SJCRH30 (cell line): ENCODE results near the gene CCDC60. TPM values are rescaled to one million over a fixed set of nuclear protein-coding genes. Genes with fewer than 3 reads are reported as not detected.

Source experiments
- DNase-seq, 2 experiments: peaks; one replicate each; pipeline ENCODE4 v3.0.0-alpha.2; 2015 to 2020
- H3K27ac ChIP-seq: fragments of 250-450 bp; sonication (Bioruptor Pico); 2 replicates; pipeline ENCODE4 v1.5.1; 2020; ENCODE audit warnings: mild to moderate bottlenecking, moderate library complexity
- H3K27me3 ChIP-seq: fragments of 250-450 bp; sonication (Bioruptor Pico); 2 replicates; pipeline ENCODE4 v1.5.1; 2020; ENCODE audit warnings: mild to moderate bottlenecking, moderate library complexity
- H3K36me3 ChIP-seq: fragments of 250-450 bp; sonication (Bioruptor Pico); 2 replicates; pipeline ENCODE4 v1.5.1; 2020; ENCODE audit warnings: mild to moderate bottlenecking, moderate library complexity
- H3K4me1 ChIP-seq: fragments of 250-450 bp; sonication (Bioruptor Pico); 2 replicates; pipeline ENCODE4 v1.5.1; 2020; ENCODE audit warnings: mild to moderate bottlenecking, moderate library complexity
- H3K4me3 ChIP-seq: fragments of 250-450 bp; sonication (Bioruptor Pico); 2 replicates; pipeline ENCODE4 v1.5.1; 2020; ENCODE audit warnings: mild to moderate bottlenecking, moderate library complexity
- H3K9me3 ChIP-seq: fragments of 250-450 bp; sonication (Bioruptor Pico); replicated peaks from 2 replicates; pipeline ENCODE4 v1.5.1; 2020; ENCODE audit warnings: mild to moderate bottlenecking, moderate library complexity
- total RNA-seq: library from RNA; depleted of rRNA; stranded (reverse); fragments of >200 nt; shearing (Covaris generic); gene quantifications from 2 replicates; pipeline ENCODE4 v1.2.3, GENCODE V29; 2014; rRNA removed

The CCDC60 gene
- 0.04 TPM in 1 of 2 replicates, not detected in the other for total RNA-seq

GRCh38 chr12:119334430-119335170, at the start of gene CCDC60:
TSS of gene CCDC60 (plus strand) at chr12:119334729. CDS start at chr12:119335177, 448 bp downstream.
- DNase-seq: peak in 1 of 2 experiments; percentile 3
- Histone ChIP-seq H3K4me1 (no peaks in the 10 kb centered on the region), H3K36me3 (no peaks in the 10 kb centered on the region)

GRCh38 chr12:119288576-119288975, 46.0 kb upstream of the CCDC60 start:
- DNase-seq: no peak
- H3K4me3 ChIP-seq: no peak overlapping the region
- H3K4me1 ChIP-seq: no peaks in the 10 kb centered on the region
- no peak overlapping the region for H3K27ac ChIP-seq
- no peaks in the 10 kb centered on the region for H3K27me3 ChIP-seq
- no peaks in the 10 kb centered on the region for H3K9me3 ChIP-seq
- H3K36me3 ChIP-seq: no peaks in the 10 kb centered on the region

More at GRCh38 chr12:119334430-119335170, at the start of gene CCDC60:
- no peaks in the 10 kb centered on the region for H3K9me3 ChIP-seq
- no peak within 1 kb of the TSS for H3K27ac ChIP-seq
- no peak within 1 kb of the TSS for H3K4me3 ChIP-seq
- no peaks in the 10 kb centered on the region for H3K27me3 ChIP-seq

GRCh38 chr12:119292893-119293630, 41.5 kb upstream of the CCDC60 start:
- Histone ChIP-seq H3K36me3 (no peaks in the 10 kb centered on the region), H3K4me1 (no peaks in the 10 kb centered on the region), H3K9me3 (no peaks in the 10 kb centered on the region), H3K27me3 (0 out of 2 replicates have a peak, but pooled peaks cover 3% of the 10 kb centered on the region), H3K4me3 (no peak overlapping the region), H3K27ac (no peak overlapping the region)
- no peak for DNase-seq

GRCh38 chr12:119294211-119294610, 40.3 kb upstream of the CCDC60 start:
- no peak for DNase-seq
- H3K9me3 ChIP-seq: no peaks in the 10 kb centered on the region
- H3K27ac ChIP-seq: no peak overlapping the region
- H3K4me3 ChIP-seq: no peak overlapping the region
- H3K4me1 ChIP-seq: no peaks in the 10 kb centered on the region
- 0 out of 2 replicates have a peak, but pooled peaks cover 3% of the 10 kb centered on the region for H3K27me3 ChIP-seq
- H3K36me3 ChIP-seq: no peaks in the 10 kb centered on the region

GRCh38 chr12:119296535-119296934, 38.0 kb upstream of the CCDC60 start:
- H3K27me3 ChIP-seq: 0 out of 2 replicates have a peak, but pooled peaks cover 3% of the 10 kb centered on the region

GRCh38 chr12:119299130-119299529, 35.4 kb upstream of the CCDC60 start:
- Histone ChIP-seq H3K36me3 (no peaks in the 10 kb centered on the region), H3K27ac (no peak overlapping the region), H3K27me3 (0 out of 2 replicates have a peak, but pooled peaks cover 3% of the 10 kb centered on the region), H3K9me3 (no peaks in the 10 kb centered on the region), H3K4me3 (no peak overlapping the region), H3K4me1 (no peaks in the 10 kb centered on the region)
- no peak for DNase-seq

More at GRCh38 chr12:119296535-119296934, 38.0 kb upstream of the CCDC60 start:
- no peak overlapping the region for H3K4me3 ChIP-seq
- no peaks in the 10 kb centered on the region for H3K36me3 ChIP-seq
- H3K27ac ChIP-seq: no peak overlapping the region
- no peaks in the 10 kb centered on the region for H3K9me3 ChIP-seq
- DNase-seq: no peak
- H3K4me1 ChIP-seq: no peaks in the 10 kb centered on the region

GRCh38 chr12:119301379-119301778, 33.1 kb upstream of the CCDC60 start:
- DNase-seq: no peak
- no peaks in the 10 kb centered on the region for H3K36me3 ChIP-seq
- no peaks in the 10 kb centered on the region for H3K9me3 ChIP-seq
- no peaks in the 10 kb centered on the region for H3K27me3 ChIP-seq
- H3K27ac ChIP-seq: no peak overlapping the region
- no peaks in the 10 kb centered on the region for H3K4me1 ChIP-seq
- no peak overlapping the region for H3K4me3 ChIP-seq

- Histone ChIP-seq H3K36me3 (no peaks in the 10 kb centered on the region), H3K9me3 (no peaks in the 10 kb centered on the region), H3K4me3 (no peak overlapping the region), H3K4me1 (no peaks in the 10 kb centered on the region), H3K27me3 (no peaks in the 10 kb centered on the region), H3K27ac (no peak overlapping the region)
- DNase-seq: no peak
Measured at GRCh38 chr12:119302451-119303080, 32.0 kb upstream of the CCDC60 start.

- H3K27me3 ChIP-seq: no peaks in the 10 kb centered on the region
- no peak overlapping the region for H3K4me3 ChIP-seq
- H3K4me1 ChIP-seq: no peaks in the 10 kb centered on the region
- DNase-seq: no peak
- no peak overlapping the region for H3K27ac ChIP-seq
- H3K36me3 ChIP-seq: no peaks in the 10 kb centered on the region
- H3K9me3 ChIP-seq: no peaks in the 10 kb centered on the region
Measured at GRCh38 chr12:119306593-119306992, 27.9 kb upstream of the CCDC60 start.

GRCh38 chr12:119307747-119308146, 26.8 kb upstream of the CCDC60 start:
- H3K4me1 ChIP-seq: no peaks in the 10 kb centered on the region
- no peak for DNase-seq
- no peaks in the 10 kb centered on the region for H3K36me3 ChIP-seq
- H3K9me3 ChIP-seq: no peaks in the 10 kb centered on the region
- no peak overlapping the region for H3K27ac ChIP-seq
- no peaks in the 10 kb centered on the region for H3K27me3 ChIP-seq
- no peak overlapping the region for H3K4me3 ChIP-seq

GRCh38 chr12:119308708-119309456, 25.6 kb upstream of the CCDC60 start:
- H3K27ac ChIP-seq: no peak overlapping the region
- no peaks in the 10 kb centered on the region for H3K36me3 ChIP-seq
- H3K4me1 ChIP-seq: no peaks in the 10 kb centered on the region
- no peak overlapping the region for H3K4me3 ChIP-seq
- no peaks in the 10 kb centered on the region for H3K9me3 ChIP-seq
- DNase-seq: no peak
- no peaks in the 10 kb centered on the region for H3K27me3 ChIP-seq

- Histone ChIP-seq H3K4me3 (no peak overlapping the region), H3K27ac (no peak overlapping the region), H3K9me3 (no peaks in the 10 kb centered on the region), H3K36me3 (no peaks in the 10 kb centered on the region), H3K27me3 (no peaks in the 10 kb centered on the region), H3K4me1 (no peaks in the 10 kb centered on the region)
- DNase-seq: no peak
Measured at GRCh38 chr12:119311878-119312277, 22.7 kb upstream of the CCDC60 start.

- H3K27me3 ChIP-seq: no peaks in the 10 kb centered on the region
- H3K36me3 ChIP-seq: no peaks in the 10 kb centered on the region
- H3K9me3 ChIP-seq: no peaks in the 10 kb centered on the region
- DNase-seq: no peak
- H3K27ac ChIP-seq: no peak overlapping the region
- no peaks in the 10 kb centered on the region for H3K4me1 ChIP-seq
- H3K4me3 ChIP-seq: no peak overlapping the region
Measured at GRCh38 chr12:119312904-119313303, 21.6 kb upstream of the CCDC60 start.

- Histone ChIP-seq H3K9me3 (no peaks in the 10 kb centered on the region), H3K36me3 (no peaks in the 10 kb centered on the region), H3K4me3 (no peak overlapping the region), H3K4me1 (no peaks in the 10 kb centered on the region), H3K27ac (no peak overlapping the region), H3K27me3 (no peaks in the 10 kb centered on the region)
- no peak for DNase-seq
Measured at GRCh38 chr12:119314290-119314689, 20.2 kb upstream of the CCDC60 start.
